Measurements from ENCODE around the gene ZNF583.

DNA sequence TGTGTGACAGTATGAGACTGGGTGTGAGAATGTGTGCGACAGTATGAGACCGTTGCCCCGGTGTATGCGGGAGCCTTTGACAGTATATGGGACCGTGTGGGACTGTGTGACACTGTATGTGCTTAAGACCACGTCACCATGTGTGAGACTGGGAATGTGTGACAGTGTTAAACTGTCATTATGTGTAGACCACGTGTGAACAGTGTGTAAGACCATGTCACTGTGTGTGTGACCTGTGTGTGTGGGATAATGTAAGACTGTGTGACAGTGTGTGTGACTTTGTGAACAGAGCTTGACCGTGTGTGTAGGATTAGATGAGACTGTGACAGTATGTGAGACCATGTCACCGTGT, 549 bp downstream of the ZNF583 start:
- TF ChIP-seq GATA2 (IDR thresholded peaks at IDR 0.05; ENCODE audit: low read depth, low read length) = no peak
- no peak for TF ChIP-seq GATA3 (IDR thresholded peaks at IDR 0.05; ENCODE audit: low read depth, low read length)

All from SH-SY5Y (cell line).